GM19328 (cell line): Measurements from ENCODE around the gene SURF1.
"Not testable (repeated sequence)": the region's sequence is repeated elsewhere in the genome, so short reads cannot be mapped to it uniquely, and the experiment has no call there.

Experiments
- ATAC-seq: cut with Tn5 transposase; IDR thresholded peaks from one replicate; pipeline ENCODE4 v1.9.1; 2021; ENCODE audit warnings: mild to moderate bottlenecking, moderate library complexity; ENCODE audit not compliant: unreplicated experiment

The SURF1 gene, protein sequence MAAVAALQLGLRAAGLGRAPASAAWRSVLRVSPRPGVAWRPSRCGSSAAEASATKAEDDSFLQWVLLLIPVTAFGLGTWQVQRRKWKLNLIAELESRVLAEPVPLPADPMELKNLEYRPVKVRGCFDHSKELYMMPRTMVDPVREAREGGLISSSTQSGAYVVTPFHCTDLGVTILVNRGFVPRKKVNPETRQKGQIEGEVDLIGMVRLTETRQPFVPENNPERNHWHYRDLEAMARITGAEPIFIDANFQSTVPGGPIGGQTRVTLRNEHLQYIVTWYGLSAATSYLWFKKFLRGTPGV

GRCh38 chr9:133356391-133357091 lies at the start of gene SURF1, which contains the start of gene SURF2:
TSS of gene SURF1 (minus strand) at chr9:133356487. CDS start at chr9:133356453, 34 bp downstream.
TSS of gene SURF2 (plus strand) at chr9:133356550. CDS start at chr9:133356593, 43 bp downstream.
- ATAC-seq, result peak; percentile 63

DNA sequence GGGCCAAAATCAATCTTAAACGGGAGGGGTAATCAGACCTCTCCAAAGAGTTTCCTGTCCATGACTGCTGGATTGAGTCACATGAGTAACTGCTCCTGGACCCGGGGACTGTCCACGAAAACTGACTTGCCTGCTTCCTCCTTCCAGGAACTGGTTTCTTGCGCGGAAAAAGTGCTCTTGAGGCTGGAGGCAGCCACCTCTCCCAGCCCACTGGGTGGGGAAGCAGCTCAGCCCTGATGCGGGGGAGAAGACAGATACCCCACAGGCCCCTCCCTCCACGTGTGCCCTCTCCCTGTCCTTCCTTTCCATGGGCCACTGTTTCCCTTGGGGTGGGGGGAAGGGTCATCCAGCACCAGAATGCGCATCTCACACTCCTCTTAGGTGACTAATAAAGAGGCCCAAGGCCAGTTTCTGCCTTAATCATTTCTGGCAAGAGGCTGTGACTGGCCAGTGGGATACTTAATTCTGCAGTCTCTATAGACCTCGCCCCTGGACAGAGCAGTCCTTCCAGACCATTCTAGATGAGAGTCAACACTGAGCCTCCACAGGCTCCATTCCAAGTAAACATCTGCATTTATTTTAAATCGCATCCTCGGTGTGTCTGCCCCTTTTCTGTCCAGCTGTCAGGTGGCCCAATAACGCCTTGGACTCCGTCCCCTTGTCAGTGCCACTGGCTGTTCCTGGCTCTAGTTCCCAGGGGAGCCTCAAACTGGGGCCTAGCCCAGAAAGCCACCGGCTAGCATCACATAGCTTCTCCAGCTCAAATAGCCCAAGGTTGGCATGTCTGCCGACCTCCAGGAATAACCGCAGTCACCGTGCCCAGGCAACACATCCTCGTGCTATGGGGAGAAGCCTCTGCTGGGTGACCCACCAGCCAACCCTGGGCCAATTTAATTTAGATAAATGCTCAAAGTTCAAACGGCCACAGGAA lies 49.5 kb upstream of the SURF1 start:
- no peak for ATAC-seq

DNA sequence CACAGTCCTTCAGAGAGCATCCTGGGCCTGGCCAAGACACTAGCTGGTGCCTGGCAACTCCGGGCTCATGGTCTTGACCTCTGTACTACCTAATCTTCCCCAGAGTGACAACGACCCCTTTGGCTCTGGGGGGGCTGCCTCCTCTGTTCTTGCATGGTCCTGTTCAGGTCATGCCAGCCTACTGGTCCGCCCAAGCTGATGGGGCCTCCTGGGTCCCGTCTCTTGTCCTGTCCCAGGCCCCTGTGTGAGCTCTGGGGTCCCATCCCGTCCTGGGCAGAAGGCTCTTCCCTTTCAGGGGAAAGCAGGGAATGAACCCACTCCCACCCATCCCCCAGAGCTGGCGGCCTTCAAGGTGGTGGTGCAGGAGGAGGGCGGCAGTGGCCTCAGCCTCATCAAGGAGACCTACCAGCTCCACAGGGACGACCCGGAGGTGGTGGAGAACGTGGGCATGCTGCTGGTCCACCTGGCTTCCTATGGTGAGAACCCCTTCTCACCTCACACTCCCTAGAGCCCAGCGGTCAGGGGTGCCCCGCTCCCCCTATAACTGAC lies 48.2 kb upstream of the SURF1 start:
- no peak for ATAC-seq

GRCh38 chr9:133403766-133404453 lies 47.6 kb upstream of the SURF1 start:
- no peak for ATAC-seq

GRCh38 chr9:133402689-133403088 lies 46.4 kb upstream of the SURF1 start:
- ATAC-seq, result no peak

DNA sequence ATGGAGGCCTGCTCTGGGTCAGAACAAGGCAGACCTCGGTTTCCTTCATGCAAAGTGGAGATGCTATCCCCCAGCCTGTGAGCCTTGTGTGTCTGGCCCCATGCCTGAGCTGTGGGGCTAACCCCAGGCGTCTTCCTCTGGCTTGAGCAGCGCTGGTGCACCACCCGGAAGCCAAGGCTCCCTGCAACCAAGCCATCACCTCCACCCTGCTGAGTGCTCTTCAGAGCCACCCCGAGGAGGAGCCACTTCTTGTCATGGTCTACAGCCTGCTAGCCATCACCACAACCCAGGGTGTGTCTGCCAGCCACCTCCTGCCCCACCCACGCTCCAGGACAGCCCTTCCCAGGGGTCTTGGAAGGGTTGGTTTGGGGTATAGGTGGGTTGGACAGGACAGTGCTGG lies 45.3 kb upstream of the SURF1 start:
- ATAC-seq, result no peak

DNA sequence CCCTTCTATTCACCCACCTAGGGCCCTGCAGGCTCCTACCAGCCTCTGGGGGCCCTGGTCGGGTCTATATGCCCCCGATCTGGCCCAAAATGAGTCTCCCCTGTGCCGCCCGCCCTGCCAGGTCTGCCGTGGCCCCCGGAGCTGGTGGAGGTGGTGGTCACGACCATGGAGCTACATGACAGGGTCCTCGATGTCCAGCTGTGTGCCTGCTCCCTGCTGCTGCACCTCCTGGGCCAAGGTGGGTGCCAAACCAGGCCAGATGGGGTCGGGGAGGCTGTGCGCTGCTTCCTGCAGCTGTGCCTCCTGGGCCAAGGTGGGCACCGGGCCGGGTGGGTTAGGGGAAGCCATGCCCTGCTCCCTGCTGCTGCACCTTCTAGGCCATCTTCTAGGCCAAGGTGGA lies 44.0 kb upstream of the SURF1 start:
- ATAC-seq, result no peak

GRCh38 chr9:133397895-133398294 lies 41.6 kb upstream of the SURF1 start:
- no peak for ATAC-seq

GRCh38 chr9:133397370-133397769 lies 41.1 kb upstream of the SURF1 start:
- ATAC-seq, result no peak

DNA sequence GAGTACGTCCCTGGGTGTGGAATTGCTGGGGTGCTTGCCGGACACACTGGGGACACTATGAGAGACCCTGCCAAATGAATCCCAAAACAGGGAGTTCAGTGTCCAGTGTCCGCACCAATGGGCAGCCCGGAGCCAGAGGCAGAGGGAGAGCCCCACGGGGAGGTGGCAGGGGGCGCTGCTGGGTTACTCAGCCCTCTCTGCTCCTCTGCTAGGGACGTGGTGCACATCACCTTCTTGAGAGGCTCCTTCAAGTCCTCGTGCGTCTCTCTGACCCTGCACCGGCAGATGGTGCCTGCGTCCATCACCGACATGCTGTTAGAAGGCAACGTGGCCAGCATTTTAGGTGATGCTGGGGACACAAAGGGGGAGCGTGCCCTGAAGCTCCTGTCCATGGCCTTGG lies 40.7 kb upstream of the SURF1 start:
- no peak for ATAC-seq

- ATAC-seq, result no peak
Observed at GRCh38 chr9:133394687-133395271, 38.5 kb upstream of the SURF1 start.

- ATAC-seq, result no peak
Observed at GRCh38 chr9:133393399-133393798, 37.1 kb upstream of the SURF1 start.

DNA sequence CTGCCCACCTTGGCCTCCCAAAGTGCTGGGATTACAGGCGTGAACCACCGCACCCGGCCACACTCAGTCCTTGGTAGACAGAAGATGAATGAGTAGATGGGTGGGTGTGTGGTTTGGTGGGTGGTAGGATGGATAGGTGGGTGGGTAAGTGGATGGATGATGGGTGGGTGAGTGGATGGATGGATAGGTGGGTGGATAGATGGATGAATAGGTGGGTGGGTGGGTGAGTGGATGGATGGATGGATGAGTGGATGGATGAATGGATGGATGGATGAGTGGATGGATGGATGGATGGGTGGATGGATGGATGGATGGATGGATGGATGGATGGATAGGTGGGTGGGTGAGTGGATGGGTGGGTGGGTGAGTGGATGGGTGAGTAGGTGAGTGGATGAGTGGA lies 36.0 kb upstream of the SURF1 start:
- ATAC-seq, result not testable (repeated sequence)

DNA sequence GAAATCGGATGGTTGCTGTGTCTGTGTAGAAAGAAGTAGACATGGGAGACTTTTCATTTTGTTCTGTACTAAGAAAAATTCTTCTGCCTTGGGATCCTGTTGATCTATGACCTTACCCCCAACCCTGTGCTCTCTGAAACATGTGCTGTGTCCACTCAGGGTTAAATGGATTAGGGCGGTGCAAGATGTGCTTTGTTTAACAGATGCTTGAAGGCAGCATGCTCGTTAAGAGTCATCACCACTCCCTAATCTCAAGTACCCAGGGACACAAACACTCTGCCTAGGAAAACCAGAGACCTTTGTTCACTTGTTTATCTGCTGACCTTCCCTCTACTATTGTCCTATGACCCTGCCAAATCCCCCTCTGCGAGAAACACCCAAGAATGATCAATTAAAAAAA lies 35.2 kb upstream of the SURF1 start:
- ATAC-seq, result not testable (repeated sequence)

- ATAC-seq, result no peak
Observed at GRCh38 chr9:133390713-133391112, 34.4 kb upstream of the SURF1 start.

- ATAC-seq, result no peak
Observed at GRCh38 chr9:133389562-133389961, 33.3 kb upstream of the SURF1 start.

DNA sequence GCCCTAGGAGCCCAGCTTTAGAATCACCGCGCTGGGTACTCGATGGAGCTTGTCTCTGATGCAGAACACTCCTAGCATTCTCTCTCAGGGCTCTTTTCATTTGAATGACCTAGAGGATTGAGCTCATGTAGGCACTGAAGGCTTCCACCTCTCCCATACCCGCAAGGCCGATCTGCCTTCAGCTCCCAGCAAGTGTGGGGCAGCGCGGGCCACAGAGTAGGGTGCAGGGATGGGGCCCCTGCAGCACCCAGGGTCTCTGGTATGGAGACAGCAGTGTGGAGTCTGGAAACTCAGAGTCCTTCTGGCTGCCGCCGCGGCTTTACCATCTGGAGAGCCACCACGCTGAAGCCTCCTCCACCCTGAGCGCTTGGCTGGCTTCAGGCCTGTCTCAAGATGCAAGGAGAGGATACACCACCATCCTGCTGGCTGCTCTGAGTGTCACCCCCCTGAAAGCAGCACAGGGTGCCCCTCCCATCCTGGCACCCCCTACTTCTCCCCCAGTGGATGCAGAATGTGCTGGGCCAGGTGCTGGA lies 32.8 kb upstream of the SURF1 start:
- ATAC-seq, result no peak

DNA sequence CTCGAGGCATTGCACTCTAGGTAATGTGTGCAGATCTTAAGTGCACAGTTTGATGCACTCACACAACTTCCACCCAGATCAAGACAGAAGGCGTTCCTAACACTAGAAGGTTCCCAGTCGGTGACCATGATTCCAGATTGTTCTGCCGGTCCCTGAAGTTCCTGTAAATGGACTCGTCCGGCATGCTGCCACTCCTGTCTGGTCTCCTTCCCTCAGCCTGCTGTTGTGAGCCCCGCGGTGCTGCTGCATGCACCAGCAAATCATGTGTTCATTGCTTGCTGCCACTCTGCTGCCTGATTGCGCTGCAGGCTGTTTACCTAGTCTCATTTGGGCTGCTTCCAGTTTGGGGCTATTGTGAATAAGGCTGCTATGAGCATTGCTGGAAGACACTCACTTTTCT lies 31.4 kb upstream of the SURF1 start:
- no peak for ATAC-seq

DNA sequence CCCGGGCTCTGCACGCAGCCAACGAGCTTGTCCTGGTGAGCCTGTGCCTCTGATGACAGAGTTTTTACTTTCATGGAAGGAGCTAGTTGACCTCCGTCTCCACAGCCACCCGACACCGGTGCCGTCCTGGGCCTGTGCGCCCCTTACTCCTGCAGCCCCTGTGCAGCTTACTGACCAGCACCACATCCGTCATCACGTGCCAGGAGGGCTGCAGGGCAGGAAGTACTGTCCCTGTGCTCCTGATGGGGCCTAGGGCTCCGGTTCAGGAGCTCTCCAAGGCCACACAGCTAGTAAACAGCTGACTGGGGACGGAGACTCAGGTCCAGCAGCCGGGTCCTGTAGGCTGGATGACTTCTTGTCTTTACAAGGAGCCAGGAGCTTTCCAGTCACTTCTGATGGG lies 30.1 kb upstream of the SURF1 start:
- no peak for ATAC-seq

DNA sequence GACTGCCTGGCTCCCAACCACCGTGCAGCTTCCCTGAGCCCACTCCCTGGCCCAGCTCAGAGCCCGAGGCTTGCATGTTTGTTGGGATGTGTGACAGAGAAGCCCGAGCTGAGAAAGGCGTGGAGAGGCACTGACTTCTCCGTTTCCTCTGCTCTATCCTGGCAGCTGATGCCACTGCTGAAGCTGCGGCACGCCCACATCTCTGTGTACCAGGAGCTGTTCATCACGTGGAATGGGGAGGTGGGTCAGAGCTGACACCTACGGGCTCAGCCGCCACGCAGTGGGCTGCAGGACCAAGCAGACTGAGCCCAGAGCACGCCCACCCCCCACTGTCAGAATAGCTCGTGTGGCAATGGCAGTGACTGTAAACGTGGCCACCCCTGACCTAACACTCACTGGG lies 29.2 kb upstream of the SURF1 start:
- ATAC-seq, result no peak
